ENCODE data around the gene GPRIN3. TPM values are rescaled to one million over a fixed set of nuclear protein-coding genes. Genes with fewer than 3 reads are reported as not detected.
"Not testable (repeated sequence)": the region's sequence is repeated elsewhere in the genome, so short reads cannot be mapped to it uniquely, and the experiment has no call there.

Gene GPRIN3
- total RNA-seq, 2 experiments from 2014 or later, result 46.4 TPM

DNA sequence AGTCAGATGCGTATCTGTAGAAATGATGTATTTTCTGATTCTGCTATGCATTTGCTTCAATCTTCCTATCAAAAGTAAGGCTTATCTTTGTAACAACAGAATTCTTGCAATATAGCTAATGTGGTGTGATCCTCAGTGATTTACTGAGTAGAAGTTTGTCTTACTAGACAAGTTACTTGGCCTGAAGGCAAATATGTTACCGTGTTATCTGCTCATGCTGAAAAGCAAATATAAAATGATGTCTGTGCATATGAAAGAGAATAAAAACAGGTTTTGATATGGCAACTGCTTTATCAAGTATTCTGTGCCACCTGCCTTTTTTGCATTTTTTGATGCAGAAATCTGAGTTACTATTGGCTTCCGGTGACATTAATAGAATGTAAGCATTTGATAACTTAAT, 103.7 kb downstream of the GPRIN3 start:
- TF ChIP-seq, protein P1, sequence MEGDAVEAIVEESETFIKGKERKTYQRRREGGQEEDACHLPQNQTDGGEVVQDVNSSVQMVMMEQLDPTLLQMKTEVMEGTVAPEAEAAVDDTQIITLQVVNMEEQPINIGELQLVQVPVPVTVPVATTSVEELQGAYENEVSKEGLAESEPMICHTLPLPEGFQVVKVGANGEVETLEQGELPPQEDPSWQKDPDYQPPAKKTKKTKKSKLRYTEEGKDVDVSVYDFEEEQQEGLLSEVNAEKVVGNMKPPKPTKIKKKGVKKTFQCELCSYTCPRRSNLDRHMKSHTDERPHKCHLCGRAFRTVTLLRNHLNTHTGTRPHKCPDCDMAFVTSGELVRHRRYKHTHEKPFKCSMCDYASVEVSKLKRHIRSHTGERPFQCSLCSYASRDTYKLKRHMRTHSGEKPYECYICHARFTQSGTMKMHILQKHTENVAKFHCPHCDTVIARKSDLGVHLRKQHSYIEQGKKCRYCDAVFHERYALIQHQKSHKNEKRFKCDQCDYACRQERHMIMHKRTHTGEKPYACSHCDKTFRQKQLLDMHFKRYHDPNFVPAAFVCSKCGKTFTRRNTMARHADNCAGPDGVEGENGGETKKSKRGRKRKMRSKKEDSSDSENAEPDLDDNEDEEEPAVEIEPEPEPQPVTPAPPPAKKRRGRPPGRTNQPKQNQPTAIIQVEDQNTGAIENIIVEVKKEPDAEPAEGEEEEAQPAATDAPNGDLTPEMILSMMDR (IDR thresholded peaks at IDR 0.05), result no peak
- ATAC-seq (ENCODE audit: poor library complexity) (no peak), DNase-seq (no peak)
- Histone ChIP-seq H3K9me3 (ENCODE audit: control insufficient read depth in 1 of 2, insufficient read depth in 1 of 2, low read length in 2 of 2) (no peaks in the 10 kb centered on the region), H3K36me3 (ENCODE audit: insufficient read depth, low read length) (no peaks in the 10 kb centered on the region), H3K27me3 (ENCODE audit: control insufficient read depth in 1 of 2, insufficient read depth in 2 of 2, low read length in 2 of 2) (peaks cover 0 to 2% of the 10 kb centered on the region in 2 experiments), H3K27ac (ENCODE audit: low read depth in 1 of 2, low read length in 2 of 2) (no peak overlapping the region), H3K4me1 (ENCODE audit: insufficient read depth, low read length) (no peaks in the 10 kb centered on the region), H3K4me3 (ENCODE audit: low read length) (no peak overlapping the region)
- Mint-ChIP-seq H3K27me3 (peaks cover 8% of the 10 kb centered on the region), H3K36me3 (ENCODE audit: low read depth) (no peaks in the 10 kb centered on the region), H3K4me1 (ENCODE audit: low read depth) (no peaks in the 10 kb centered on the region), H3K27ac (no peak overlapping the region), H3K4me3 (no peak overlapping the region), H3K9me3 (no peaks in the 10 kb centered on the region)
- POLR2A ChIA-PET, result no interaction called here
- intact Hi-C loops (cut with DNase I, micrococcal nuclease), result no loop called here
- CTCF ChIA-PET, result no interaction called here

DNA sequence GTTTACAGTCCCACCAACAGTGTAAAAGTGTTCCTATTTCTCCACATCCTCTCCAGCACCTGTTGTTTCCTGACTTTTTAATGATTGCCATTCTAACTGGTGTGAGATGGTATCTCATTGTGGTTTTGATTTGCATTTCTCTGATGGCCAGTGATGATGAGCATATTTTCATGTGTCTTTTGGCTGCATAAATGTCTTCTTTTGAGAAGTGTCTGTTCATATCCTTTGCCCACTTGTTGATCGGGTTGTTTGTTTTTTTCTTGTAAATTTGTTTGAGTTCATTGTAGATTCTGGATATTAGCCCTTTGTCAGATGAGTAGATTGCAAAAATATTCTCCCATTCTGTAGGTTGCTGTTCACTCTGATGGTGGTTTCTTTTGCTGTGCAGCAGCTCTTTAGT, 108.2 kb downstream of the GPRIN3 start:
- H3K4me1 Mint-ChIP-seq (ENCODE audit: low read depth); H3K9me3 ChIP-seq (ENCODE audit: control insufficient read depth in 1 of 2, insufficient read depth in 1 of 2, low read length in 2 of 2); H3K36me3 ChIP-seq (ENCODE audit: insufficient read depth, low read length); H3K27me3 ChIP-seq (ENCODE audit: control insufficient read depth in 1 of 2, insufficient read depth in 2 of 2, low read length in 2 of 2); H3K9me3 Mint-ChIP-seq; intact Hi-C loops (cut with DNase I, micrococcal nuclease); ATAC-seq (ENCODE audit: poor library complexity); DNase-seq; H3K4me3 ChIP-seq (ENCODE audit: low read length); CTCF ChIA-PET; POLR2A ChIA-PET; H3K36me3 Mint-ChIP-seq (ENCODE audit: low read depth); H3K27ac Mint-ChIP-seq; H3K4me3 Mint-ChIP-seq; H3K27ac ChIP-seq (ENCODE audit: low read depth in 1 of 2, low read length in 2 of 2); H3K4me1 ChIP-seq (ENCODE audit: insufficient read depth, low read length); H3K27me3 Mint-ChIP-seq: not testable (repeated sequence)

DNA sequence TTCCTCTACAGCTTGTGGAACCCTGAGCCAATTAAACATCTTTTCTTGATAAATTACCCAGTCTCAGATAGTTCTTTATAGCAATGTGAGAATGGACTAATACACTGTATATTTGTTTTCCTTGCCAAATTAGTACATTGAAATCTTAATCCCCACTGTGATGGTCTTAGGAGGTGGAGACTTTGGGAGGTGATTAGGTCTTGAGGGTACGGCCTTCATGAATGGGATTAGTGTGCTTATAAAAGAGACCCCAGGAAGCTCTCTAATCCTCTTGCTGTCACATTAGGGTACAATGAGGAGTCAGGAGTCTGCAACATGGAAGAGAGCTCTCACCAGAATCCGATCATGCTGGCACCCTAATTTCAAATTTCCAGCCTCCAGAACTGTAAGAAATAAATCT, 109.7 kb downstream of the GPRIN3 start:
- DNase-seq, result no peak
- Histone ChIP-seq H3K4me1 (ENCODE audit: insufficient read depth, low read length) (no peaks in the 10 kb centered on the region), H3K9me3 (ENCODE audit: control insufficient read depth in 1 of 2, insufficient read depth in 1 of 2, low read length in 2 of 2) (no peaks in the 10 kb centered on the region), H3K36me3 (ENCODE audit: insufficient read depth, low read length) (no peaks in the 10 kb centered on the region), H3K4me3 (ENCODE audit: low read length) (no peak overlapping the region), H3K27me3 (ENCODE audit: control insufficient read depth in 1 of 2, insufficient read depth in 2 of 2, low read length in 2 of 2) (no peaks in the 10 kb centered on the region), H3K27ac (ENCODE audit: low read depth in 1 of 2, low read length in 2 of 2) (no peak overlapping the region)
- intact Hi-C loops (cut with DNase I, micrococcal nuclease), result no loop called here
- Mint-ChIP-seq H3K9me3 (no peaks in the 10 kb centered on the region), H3K4me1 (ENCODE audit: low read depth) (no peaks in the 10 kb centered on the region), H3K36me3 (ENCODE audit: low read depth) (no peaks in the 10 kb centered on the region), H3K4me3 (no peak overlapping the region), H3K27me3 (peaks cover 5% of the 10 kb centered on the region), H3K27ac (no peak overlapping the region)
- TF ChIP-seq, protein P1 (IDR thresholded peaks at IDR 0.05), result no peak
- ATAC-seq (ENCODE audit: poor library complexity), result no peak
- ChIA-PET CTCF (no interaction called here), POLR2A (no interaction called here)

DNA sequence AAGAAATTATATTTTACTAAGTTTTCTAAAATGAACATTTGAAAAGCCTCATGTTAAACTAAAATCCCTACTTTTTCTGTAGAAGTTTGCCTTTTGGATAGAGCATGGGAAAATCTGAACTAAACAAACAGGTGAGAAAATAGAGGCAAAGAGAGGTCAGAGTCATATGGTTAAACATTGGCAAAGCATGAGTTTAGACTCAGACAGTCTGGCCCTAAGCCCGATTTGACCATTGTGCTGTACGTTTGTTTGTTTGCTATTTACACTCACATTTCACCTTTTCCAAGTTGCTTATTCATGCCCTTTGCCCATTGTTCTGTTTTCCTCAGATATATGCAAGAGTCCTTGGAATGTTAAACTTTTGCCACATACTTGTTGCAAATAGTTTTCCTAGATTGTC, 110.9 kb downstream of the GPRIN3 start:
- ATAC-seq (ENCODE audit: poor library complexity) (no peak), DNase-seq (no peak)
- Mint-ChIP-seq H3K4me1 (ENCODE audit: low read depth) (no peaks in the 10 kb centered on the region), H3K9me3 (no peaks in the 10 kb centered on the region), H3K4me3 (no peak overlapping the region), H3K27me3 (peaks cover 13% of the 10 kb centered on the region), H3K36me3 (ENCODE audit: low read depth) (no peaks in the 10 kb centered on the region), H3K27ac (no peak overlapping the region)
- no peaks in the 10 kb centered on the region for H3K36me3 ChIP-seq (ENCODE audit: insufficient read depth, low read length)
- POLR2A ChIA-PET, result no interaction called here
- no peak overlapping the region for H3K4me3 ChIP-seq (ENCODE audit: low read length)
- CTCF ChIA-PET, result no interaction called here
- TF ChIP-seq, protein P1 (IDR thresholded peaks at IDR 0.05), result no peak
- no peak overlapping the region for H3K27ac ChIP-seq (ENCODE audit: low read depth in 1 of 2, low read length in 2 of 2)
- intact Hi-C loops (cut with DNase I, micrococcal nuclease), result no loop called here
- H3K27me3 ChIP-seq (ENCODE audit: control insufficient read depth in 1 of 2, insufficient read depth in 2 of 2, low read length in 2 of 2), result peaks cover 0 to 4% of the 10 kb centered on the region in 2 experiments
- no peaks in the 10 kb centered on the region for H3K4me1 ChIP-seq (ENCODE audit: insufficient read depth, low read length)
- H3K9me3 ChIP-seq (ENCODE audit: control insufficient read depth in 1 of 2, insufficient read depth in 1 of 2, low read length in 2 of 2), result no peaks in the 10 kb centered on the region

Measured in CD4-positive, alpha-beta T cell (primary cell).